SK-N-SH treated with all-trans-retinoic acid at 6 μM for 48 hours (cell line): Measurements from ENCODE around the gene ADCY1.

Experiments
- CREB5 ChIP-seq: fragments of 250-450 bp; sonication (Bioruptor Pico); IDR thresholded peaks from 2 replicates; pipeline ENCODE4 v1.5.1; 2020; ENCODE audit warnings: low read depth, mild to moderate bottlenecking, moderate library complexity
- CSRNP3 ChIP-seq: fragments of 250-450 bp; sonication (Bioruptor Pico); IDR thresholded peaks from 2 replicates; pipeline ENCODE4 v1.5.1; 2021; ENCODE audit warnings: mild to moderate bottlenecking, moderate library complexity
- OSR1 ChIP-seq: fragments of 250-450 bp; sonication (Bioruptor Pico); IDR thresholded peaks from 2 replicates; pipeline ENCODE4 v1.8.0; 2022; ENCODE audit warnings: moderate library complexity, mild to moderate bottlenecking, inconsistent platforms
- PATZ1 ChIP-seq: fragments of 250-450 bp; sonication (Bioruptor Pico); IDR thresholded peaks from 2 replicates; pipeline ENCODE4 v1.8.0; 2020; ENCODE audit warnings: mild to moderate bottlenecking, moderate library complexity, borderline replicate concordance
- POU6F1 ChIP-seq: fragments of 250-450 bp; sonication (Bioruptor Pico); IDR thresholded peaks from 2 replicates; pipeline ENCODE4 v1.8.0; 2021; ENCODE audit warnings: low read depth, mild to moderate bottlenecking, moderate library complexity, borderline replicate concordance
- TOX ChIP-seq: fragments of 250-450 bp; sonication (Bioruptor Pico); IDR thresholded peaks from 2 replicates; pipeline ENCODE4 v1.8.0; 2021; ENCODE audit warnings: mild to moderate bottlenecking, moderate library complexity, borderline replicate concordance
- ZFP30 ChIP-seq: fragments of 450-650 bp; formaldehyde crosslinking; IDR thresholded peaks from 2 replicates; pipeline ENCODE4 v1.5.0; 2022; ENCODE audit warnings: mild to moderate bottlenecking, moderate library complexity

- TF ChIP-seq PATZ1: no peak
- no peak for TF ChIP-seq CREB5 (CRISPR knock-in tag)
- TF ChIP-seq TOX (CRISPR knock-in tag): no peak
- TF ChIP-seq OSR1 (CRISPR knock-in tag): no peak
- TF ChIP-seq CSRNP3: no peak
- TF ChIP-seq ZFP30 (CRISPR knock-in tag): no peak
- no peak for TF ChIP-seq POU6F1 (CRISPR knock-in tag)
Observed at GRCh38 chr7:45627691-45628456, 53.7 kb downstream of the ADCY1 start.
